Upper lobe of left lung (tissue), 4 donors: ENCODE measurements around the gene CCL2.

ENCODE experiments used
- CTCF ChIP-seq, 6 experiments: fragments of 450-650 bp in 4 of 6; fragments of 200-600 bp in 2 of 6; sonication (generic) in 2 of 6; IDR thresholded peaks; one replicate each; pipeline ENCODE4 v1.5.1; 2016 to 2019; ENCODE audit warnings: antibody characterized with exemption in 6 of 6
- POLR2AphosphoS5 ChIP-seq, 2 donors: sonication (generic); formaldehyde crosslinking; IDR thresholded peaks; one replicate each; pipeline ENCODE4 v1.5.1; 2017; ENCODE audit warnings: antibody characterized with exemption in 2 of 2

DNA sequence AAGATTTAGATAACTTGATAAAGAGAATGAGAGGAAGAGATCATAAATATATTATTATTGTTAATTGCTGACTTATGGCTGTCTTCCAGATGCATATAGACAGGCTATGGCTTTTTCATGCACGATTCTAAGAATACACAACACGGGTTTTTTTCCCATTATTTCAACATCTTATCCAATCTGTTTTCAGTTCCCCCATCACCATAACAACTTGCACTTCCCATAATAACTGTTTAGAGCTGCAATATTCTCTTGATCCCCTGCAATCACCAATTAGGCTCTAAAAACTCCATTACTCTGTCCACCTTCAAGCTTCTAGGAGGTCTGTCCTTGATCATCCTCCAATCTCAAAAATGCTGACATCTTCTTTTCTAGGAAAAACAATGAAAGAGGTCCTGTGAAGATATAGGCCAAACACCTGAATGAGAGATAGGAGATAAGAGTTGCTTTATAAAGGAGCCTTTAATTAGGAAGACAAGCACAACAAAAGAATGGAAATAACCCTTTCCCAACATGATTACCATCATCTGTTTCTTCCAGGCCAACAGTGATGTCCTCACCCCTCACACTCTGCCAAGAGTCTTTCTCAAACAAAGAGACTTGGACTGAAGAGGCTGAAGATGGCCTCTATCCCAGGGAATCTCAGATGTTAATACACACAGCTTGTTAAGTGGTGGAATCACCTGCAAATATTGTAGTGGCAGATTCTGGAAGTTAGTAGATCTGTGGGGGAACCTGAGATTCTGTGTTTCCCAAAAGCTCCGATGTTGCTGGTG lies 32.2 kb upstream of the CCL2 start:
- TF ChIP-seq CTCF (IDR thresholded peaks at IDR 0.05) (no peak), POLR2AphosphoS5 (IDR thresholded peaks at IDR 0.05) (no peak)
